ENCODE results near the gene RRP15.
A peak's percentile ranks its signal among the peaks of the same experiment; 100 is the strongest.

The RRP15 gene

DNA sequence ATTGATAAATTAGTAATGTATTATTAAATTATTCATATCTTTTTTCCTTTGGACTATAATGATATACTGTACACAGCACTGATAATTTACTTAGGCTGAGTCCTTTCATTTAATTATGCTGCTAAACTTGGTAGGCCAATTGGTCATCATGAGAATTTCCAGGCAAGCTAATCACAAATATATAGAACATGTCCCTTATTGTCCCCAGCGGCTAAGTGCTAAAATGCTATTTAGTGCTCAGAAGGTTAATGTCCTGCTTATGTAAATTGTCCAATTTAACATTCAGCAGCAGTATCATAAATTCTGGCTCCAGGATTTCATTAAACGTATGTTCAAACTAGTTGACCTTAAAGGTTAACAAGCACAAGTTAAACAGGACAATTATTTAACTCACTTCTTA lies 30.0 kb upstream of the RRP15 start:
- TF ChIP-seq, protein P1, sequence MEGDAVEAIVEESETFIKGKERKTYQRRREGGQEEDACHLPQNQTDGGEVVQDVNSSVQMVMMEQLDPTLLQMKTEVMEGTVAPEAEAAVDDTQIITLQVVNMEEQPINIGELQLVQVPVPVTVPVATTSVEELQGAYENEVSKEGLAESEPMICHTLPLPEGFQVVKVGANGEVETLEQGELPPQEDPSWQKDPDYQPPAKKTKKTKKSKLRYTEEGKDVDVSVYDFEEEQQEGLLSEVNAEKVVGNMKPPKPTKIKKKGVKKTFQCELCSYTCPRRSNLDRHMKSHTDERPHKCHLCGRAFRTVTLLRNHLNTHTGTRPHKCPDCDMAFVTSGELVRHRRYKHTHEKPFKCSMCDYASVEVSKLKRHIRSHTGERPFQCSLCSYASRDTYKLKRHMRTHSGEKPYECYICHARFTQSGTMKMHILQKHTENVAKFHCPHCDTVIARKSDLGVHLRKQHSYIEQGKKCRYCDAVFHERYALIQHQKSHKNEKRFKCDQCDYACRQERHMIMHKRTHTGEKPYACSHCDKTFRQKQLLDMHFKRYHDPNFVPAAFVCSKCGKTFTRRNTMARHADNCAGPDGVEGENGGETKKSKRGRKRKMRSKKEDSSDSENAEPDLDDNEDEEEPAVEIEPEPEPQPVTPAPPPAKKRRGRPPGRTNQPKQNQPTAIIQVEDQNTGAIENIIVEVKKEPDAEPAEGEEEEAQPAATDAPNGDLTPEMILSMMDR (IDR thresholded peaks at IDR 0.05; ENCODE audit: low read depth, low read length, missing control alignments): no peak
- no peak overlapping the region for H3K4me3 ChIP-seq (replicated peaks; ENCODE audit: low read depth, low read length)
- DNase-seq (ENCODE audit: extremely low read depth, low read depth): no peak

DNA sequence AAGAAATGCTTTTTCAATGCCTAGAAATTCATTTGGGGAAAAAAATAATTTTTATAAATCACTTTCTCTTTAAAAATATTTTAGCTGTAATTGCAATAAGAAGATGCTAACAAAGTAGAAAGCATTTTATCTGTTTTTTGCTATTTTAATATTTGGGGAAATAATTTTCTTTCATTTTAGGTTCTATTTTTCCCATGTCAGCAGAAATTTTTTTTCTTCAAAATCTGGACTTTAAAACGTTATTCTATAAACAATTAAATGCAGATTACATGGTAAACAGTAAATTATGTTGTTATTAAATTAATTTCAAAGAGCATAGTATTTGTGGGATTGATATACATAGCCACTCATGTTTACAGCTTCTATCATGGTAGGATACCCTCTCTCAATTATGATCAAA lies 27.7 kb upstream of the RRP15 start:
- no peak overlapping the region for H3K4me3 ChIP-seq (replicated peaks; ENCODE audit: low read depth, low read length)
- DNase-seq (ENCODE audit: extremely low read depth, low read depth): no peak
- TF ChIP-seq, protein P1 (IDR thresholded peaks at IDR 0.05; ENCODE audit: low read depth, low read length, missing control alignments): no peak

DNA sequence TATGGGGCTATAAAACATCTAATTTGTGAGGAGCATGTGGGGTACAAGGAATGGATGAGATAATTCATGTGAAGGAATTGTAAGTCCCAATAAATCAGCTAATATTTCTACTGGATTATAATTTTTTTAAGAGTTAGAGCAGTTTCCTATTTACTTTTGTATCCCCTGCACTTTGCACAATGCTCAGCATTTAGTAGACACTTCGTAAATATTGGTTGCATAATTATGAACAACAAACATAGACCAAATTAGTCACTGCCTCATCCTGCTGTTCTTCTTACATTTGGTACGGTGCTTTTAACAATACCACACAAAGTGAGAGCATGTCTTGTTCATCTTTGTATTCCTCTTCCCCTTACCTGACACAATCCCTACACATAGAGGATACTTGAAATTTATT lies 27.1 kb upstream of the RRP15 start:
- H3K4me3 ChIP-seq (replicated peaks; ENCODE audit: low read depth, low read length): no peak overlapping the region
- no peak for DNase-seq (ENCODE audit: extremely low read depth, low read depth)
- TF ChIP-seq, protein P1 (IDR thresholded peaks at IDR 0.05; ENCODE audit: low read depth, low read length, missing control alignments): no peak

DNA sequence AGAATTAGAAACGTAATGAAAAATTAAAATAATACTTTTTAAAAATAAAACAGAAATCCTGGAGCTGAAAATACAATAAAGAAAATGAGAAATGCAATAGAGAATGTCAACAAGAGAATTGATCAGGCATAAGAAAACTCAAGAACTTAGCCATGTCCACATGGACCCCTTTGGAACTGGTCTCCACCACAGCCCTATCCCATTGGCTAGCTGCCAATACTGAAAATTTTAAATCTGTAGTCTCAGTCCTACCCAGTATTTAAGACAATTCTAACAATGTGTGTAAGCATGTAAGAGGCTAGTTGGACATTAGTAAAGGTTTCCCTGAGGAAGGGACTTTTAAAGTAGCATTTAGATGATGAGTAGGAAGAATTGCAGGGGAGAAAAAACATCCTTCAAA lies 25.8 kb upstream of the RRP15 start:
- no peak for DNase-seq (ENCODE audit: extremely low read depth, low read depth)
- TF ChIP-seq, protein P1 (IDR thresholded peaks at IDR 0.05; ENCODE audit: low read depth, low read length, missing control alignments): no peak
- H3K4me3 ChIP-seq (replicated peaks; ENCODE audit: low read depth, low read length): no peak overlapping the region

DNA sequence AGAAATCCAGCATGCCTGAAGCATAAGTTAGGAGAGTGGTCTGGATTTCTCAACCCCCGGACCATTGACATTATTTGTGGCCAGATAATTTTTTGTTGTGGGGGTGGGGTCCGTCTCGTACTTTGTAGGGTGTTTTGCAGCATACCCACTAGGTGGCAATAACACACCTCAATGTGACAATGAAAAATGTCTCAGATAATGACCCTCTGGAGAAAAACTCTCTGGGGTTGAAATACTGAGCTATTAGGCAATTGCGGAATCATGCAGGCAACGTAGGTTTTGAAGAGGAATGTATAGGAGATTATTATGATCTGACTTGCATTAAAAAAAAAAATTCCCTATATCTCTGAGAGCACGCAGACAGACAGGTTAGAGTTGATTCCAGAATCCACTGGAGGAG lies 25.3 kb upstream of the RRP15 start:
- TF ChIP-seq, protein P1 (IDR thresholded peaks at IDR 0.05; ENCODE audit: low read depth, low read length, missing control alignments): peak; percentile 40
- no peak for DNase-seq (ENCODE audit: extremely low read depth, low read depth)
- no peak overlapping the region for H3K4me3 ChIP-seq (replicated peaks; ENCODE audit: low read depth, low read length)

DNA sequence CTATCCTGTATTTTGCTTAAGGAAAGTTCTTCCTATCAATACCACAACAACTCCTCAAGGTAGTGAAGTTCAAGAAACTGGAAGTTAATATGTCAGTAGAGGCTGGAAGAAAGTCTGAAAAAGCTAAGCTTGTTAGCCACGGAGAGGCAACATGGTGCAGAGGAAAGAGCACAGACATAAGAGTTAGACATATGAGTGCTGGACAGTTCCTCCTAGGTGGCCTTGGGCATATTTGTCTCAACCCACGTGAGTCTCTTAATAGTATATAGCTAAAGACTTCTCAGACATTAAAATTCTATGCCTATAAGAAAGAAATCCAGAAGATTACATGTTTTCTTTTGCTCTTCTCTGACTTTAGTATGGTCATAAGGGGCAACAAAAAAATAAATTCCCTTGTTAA lies 22.8 kb upstream of the RRP15 start:
- TF ChIP-seq, protein P1 (IDR thresholded peaks at IDR 0.05; ENCODE audit: low read depth, low read length, missing control alignments): no peak
- DNase-seq (ENCODE audit: extremely low read depth, low read depth): no peak
- no peak overlapping the region for H3K4me3 ChIP-seq (replicated peaks; ENCODE audit: low read depth, low read length)

DNA sequence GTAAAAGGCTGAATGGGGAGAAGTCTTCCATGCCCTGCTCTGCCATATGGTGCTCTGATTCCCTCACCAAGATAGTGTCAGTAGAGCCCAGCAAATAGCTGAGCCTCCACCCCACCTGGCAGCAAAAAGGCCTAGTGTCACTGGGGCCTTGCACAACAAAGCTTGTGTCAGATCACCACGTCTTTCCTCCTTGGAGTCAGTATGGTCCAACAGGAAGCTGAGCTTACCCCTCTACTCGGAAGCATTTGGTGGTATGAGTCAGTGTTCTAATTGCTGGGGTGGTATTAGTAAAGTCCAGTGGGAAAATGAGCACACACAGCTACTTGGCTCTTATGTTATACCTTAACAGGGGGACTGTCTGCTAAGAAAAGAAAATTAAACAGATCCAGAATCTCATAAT lies 18.7 kb upstream of the RRP15 start:
- no peak overlapping the region for H3K4me3 ChIP-seq (replicated peaks; ENCODE audit: low read depth, low read length)
- DNase-seq (ENCODE audit: extremely low read depth, low read depth): no peak
- TF ChIP-seq, protein P1 (IDR thresholded peaks at IDR 0.05; ENCODE audit: low read depth, low read length, missing control alignments): no peak

Measured in HFF-Myc (cell line).